A172 (cell line): Measurements from ENCODE around the gene LMBRD2. TPM values are rescaled to one million over a fixed set of nuclear protein-coding genes. Genes with fewer than 3 reads are reported as not detected.

Experiments used
- DNase-seq: peaks from one replicate; pipeline ENCODE4 v3.0.0-alpha.2; 2015; ENCODE audit warnings: low spot score
- total RNA-seq: library from RNA; depleted of rRNA; stranded (reverse); fragments of >200 nt; shearing (Covaris generic); gene quantifications from 2 replicates; pipeline ENCODE4 v1.2.3, GENCODE V29; 2014; rRNA removed

Gene LMBRD2
- total RNA-seq, 1 experiment from 2014 or later: 15.5 TPM

GRCh38 chr5:36049949-36050348 lies 101.7 kb downstream of the LMBRD2 start:
- no peak for DNase-seq

Other genes with a start within 250 kb of the LMBRD2 start
- 3.4 and 5.1 TPM in 2 replicates for gene CAPSL, start 213.3 kb downstream of the LMBRD2 start, total RNA-seq
- gene UGT3A1, start 160.5 kb downstream of the LMBRD2 start, total RNA-seq: not detected in 2 replicates
- gene UGT3A2, start 85.0 kb downstream of the LMBRD2 start, total RNA-seq: not detected in 2 replicates
- 52.8 and 68.9 TPM in 2 replicates for gene SKP2, start 224 bp upstream of the LMBRD2 start, total RNA-seq
- 35.5 and 42.4 TPM in 2 replicates for gene NADK2, start 90.0 kb upstream of the LMBRD2 start, total RNA-seq
- gene RANBP3L, start 150.0 kb upstream of the LMBRD2 start, total RNA-seq: not detected in 2 replicates